Mononuclear cell (primary cell): ENCODE results near the gene SMPD2. TPM values are rescaled to one million over a fixed set of nuclear protein-coding genes. Genes with fewer than 3 reads are reported as not detected.

Source experiments
- H3K27me3 ChIP-seq: 2 replicates; pipeline ENCODE4 v1.6.0; 2011; ENCODE audit warnings: low read length, control low read depth; ENCODE audit not compliant: insufficient read depth
- H3K4me1 ChIP-seq: 2 replicates; pipeline ENCODE4 v1.5.1; 2011; ENCODE audit warnings: mild to moderate bottlenecking, low read length, control low read depth; ENCODE audit not compliant: insufficient read depth
- H3K4me3 ChIP-seq: 2 replicates; pipeline ENCODE4 v1.5.1; 2011; ENCODE audit warnings: mild to moderate bottlenecking, low read length, moderate library complexity
- H3K9me3 ChIP-seq: 2 replicates; pipeline ENCODE4 v1.5.1; 2011; ENCODE audit warnings: low read depth, mild to moderate bottlenecking, control low read depth, low read length
- total RNA-seq: library from RNA; depleted of rRNA; stranded (reverse); fragments of >200 nt; gene quantifications from one replicate; pipeline ENCODE4 v1.2.3, GENCODE V29; 2012

Gene SMPD2
- total RNA-seq, 1 donor: 22.5 TPM

DNA sequence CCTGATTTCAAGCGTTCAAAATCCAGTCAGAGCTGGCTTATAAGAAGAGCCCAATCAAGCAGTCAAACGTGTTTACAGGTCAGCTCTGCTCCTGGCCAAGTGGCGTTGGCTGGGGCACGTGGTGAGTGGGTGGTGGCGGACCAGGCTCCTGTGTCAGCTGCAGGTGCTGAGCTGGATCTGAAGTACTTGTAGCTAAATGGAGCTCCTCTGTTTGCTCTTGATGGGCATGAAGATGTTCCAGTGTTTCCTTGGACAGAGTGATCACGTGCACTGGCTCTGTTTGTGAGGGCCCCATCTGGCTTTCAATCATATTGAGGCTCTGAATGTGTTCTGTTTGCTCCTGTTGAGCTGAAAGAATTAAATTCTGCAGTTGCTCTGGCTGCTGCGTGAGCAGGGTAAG, 25.2 kb downstream of the SMPD2 start:
- no peaks in the 10 kb centered on the region for H3K27me3 ChIP-seq
- no peaks in the 10 kb centered on the region for H3K4me1 ChIP-seq
- H3K9me3 ChIP-seq: no peaks in the 10 kb centered on the region

DNA sequence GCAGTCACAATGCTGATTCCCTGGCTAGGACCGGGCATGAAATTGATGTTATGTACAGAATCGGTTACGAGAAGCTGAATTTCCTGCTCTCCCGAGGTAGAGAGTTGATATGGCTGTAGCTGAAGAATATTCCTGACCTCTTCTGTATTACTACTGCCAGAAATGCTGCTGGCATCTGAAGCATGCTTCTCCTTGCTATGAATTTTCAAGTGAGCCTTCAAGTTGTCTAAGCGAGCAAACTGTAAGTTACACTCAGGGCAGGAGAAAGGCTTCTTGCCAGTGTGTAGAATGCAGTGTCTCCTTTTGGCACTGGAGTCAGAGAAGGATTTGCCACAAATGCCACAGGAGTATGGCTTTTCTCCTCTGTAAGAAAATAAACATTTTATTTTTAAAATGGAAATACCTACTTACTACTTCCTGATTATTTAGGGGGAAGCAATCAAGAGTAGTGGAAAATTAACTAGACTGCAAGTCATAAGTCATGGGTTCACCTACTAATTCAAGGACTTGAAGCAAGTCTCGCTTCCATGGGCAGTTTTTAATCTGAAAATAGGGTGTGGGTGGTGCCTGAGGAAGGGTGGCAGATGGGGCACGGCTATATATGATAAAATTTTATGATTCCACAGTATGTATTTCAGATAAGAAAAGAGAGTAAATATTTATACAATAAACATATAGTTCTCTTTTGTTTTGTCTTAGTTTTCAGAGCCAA, 25.8 kb downstream of the SMPD2 start:
- Histone ChIP-seq H3K4me3 (no peak overlapping the region), H3K9me3 (no peaks in the 10 kb centered on the region), H3K27me3 (no peaks in the 10 kb centered on the region), H3K4me1 (no peaks in the 10 kb centered on the region)

More for the DNA sequence above, 25.2 kb downstream of the SMPD2 start:
- H3K4me3 ChIP-seq: no peak overlapping the region

DNA sequence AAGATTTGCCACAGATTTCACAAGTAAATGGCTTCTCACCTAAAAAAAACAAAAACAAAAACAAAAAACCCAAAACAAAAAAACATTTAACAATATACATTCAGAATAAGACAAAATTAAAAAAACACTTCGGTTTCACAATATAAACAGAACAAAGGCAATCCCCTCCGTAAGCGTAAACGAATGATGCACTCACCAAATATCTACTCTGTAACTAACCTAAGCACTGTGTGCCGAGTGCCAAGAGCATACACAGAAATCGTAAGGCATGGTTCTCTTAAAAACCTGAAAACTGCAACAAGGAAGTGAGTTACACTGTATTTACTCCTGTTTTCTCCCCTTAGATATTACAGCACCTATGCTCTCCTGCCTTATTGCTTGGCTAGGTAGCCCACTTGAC, 27.2 kb downstream of the SMPD2 start:
- Histone ChIP-seq H3K4me1 (peaks cover 11% of the 10 kb centered on the region), H3K27me3 (no peaks in the 10 kb centered on the region), H3K4me3 (no peak overlapping the region), H3K9me3 (no peaks in the 10 kb centered on the region)

DNA sequence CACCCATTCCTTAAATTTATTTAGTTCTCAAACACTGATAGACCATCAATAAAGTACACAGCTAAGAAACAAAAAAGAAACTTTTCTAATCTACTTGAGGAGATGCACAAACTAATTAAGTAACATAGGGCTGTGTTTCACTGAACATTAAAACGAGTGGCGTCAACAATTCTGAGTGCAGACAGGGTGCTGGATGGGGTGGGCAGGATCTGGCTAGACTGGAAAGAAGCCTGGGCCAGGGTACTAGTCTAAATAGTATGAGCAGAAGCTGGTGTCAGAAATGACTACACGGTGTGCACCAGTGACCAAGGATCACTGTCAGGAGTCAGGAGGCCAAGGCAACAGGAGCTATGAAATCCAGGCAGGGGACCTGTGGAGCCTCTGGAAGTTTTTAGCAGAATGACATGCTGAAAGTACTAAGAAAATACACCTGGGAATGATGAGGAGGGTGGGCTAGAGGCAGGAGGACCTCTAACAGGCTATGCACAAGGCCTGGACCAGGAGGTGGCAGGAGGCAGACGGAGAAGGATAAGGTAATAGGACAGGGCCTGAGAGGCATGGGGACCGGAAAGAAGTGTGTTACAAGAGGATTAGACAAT, 29.2 kb downstream of the SMPD2 start:
- Histone ChIP-seq H3K9me3 (no peaks in the 10 kb centered on the region), H3K4me1 (peaks cover 17% of the 10 kb centered on the region), H3K4me3 (no peak overlapping the region)

DNA sequence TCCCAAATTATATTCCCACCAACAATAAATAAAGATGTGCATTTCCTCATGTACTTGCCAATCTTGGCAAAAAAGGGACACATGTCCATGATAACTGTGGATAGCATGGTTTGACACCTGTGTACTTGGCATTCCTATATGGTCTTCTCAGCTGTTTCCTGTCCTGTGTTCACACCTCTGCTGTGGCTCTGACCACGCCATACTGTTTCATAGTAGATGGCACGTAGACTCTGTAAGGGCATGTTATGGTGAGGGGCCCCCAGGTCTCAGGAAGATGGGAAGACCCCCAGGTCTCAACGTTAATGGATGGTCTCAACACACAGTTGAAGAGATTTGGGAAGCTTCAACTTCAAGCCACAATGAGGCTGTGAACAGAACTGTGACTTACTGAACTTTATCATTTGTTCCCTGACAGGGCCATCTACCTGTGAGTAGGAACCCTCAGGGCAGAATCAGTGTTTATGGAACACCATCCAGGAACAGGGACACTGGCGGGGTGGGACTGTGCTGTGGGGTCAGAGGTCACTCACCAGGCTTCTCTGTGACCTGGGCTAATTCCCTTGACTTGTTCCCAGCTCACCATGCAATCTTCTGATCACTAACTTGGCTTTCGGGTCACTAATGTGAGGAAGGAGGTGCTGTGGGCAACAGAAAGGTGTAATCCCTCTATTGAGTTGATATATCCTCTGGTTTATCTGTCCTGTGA, 30.7 kb downstream of the SMPD2 start:
- Histone ChIP-seq H3K4me1 (peaks cover 20% of the 10 kb centered on the region), H3K27me3 (no peaks in the 10 kb centered on the region), H3K9me3 (no peaks in the 10 kb centered on the region), H3K4me3 (no peak overlapping the region)

More for the DNA sequence above, 29.2 kb downstream of the SMPD2 start:
- no peaks in the 10 kb centered on the region for H3K27me3 ChIP-seq

DNA sequence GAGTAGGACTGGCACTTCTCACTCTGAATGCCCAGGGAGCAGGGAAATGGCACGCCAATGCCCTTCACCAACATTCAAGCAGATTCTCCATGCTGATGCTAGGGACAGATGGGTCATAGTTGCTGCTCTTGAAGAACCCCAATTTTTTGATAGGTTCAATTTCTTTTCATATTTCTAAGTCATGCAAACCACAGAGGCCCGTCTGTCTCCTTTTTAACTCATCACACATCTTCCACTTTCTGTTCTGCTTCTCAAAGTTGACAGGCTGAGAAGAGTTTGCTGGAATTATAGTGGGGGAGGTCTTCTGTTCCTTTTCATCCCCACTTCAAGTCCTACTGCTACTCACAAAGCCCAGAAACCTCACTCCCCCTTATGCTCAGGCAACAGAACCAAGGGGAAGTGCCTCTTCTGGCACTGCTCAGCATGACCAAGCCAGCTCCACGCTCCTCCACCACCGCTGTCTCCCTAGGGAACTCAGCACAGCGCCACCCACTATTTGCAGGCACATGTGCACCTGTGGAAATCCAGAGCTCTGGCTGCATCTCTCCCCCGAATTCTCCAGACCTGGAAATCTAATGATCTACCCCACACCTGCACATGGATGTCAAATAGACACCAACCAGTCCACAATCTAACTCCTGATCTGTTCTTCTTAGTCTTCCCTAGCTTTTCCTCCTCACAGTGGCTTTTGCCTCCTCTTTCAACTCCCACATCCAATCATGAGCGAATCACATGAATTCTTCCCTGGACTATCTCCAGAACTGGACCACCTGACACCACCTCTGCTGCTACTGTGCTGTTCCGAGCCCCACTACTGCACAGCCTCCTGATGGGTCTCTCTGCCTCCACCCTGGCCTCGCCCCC, 31.8 kb downstream of the SMPD2 start:
- Histone ChIP-seq H3K27me3 (no peaks in the 10 kb centered on the region), H3K4me1 (peaks cover 29% of the 10 kb centered on the region), H3K9me3 (no peaks in the 10 kb centered on the region), H3K4me3 (no peak overlapping the region)

DNA sequence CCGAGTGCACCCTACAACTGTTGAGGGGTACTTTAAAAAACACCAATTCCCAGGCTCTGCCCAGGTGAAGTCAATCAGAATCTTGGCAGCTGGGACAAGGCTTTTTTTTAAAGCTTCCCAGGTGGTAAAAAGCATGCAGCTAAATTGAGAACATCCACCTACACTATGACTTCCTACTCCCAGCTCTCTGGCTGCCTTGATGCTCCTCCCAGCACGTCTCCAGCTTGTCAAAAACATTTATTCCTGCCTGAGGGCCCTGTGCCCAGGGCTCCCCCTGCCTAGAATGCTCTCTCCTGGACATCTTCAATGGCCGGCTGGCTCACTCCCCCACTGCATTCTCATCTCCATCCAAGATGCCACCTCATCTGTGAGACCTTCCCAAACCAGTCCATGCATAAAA, 32.6 kb downstream of the SMPD2 start:
- H3K27me3 ChIP-seq: no peaks in the 10 kb centered on the region
- peaks cover 37% of the 10 kb centered on the region for H3K4me1 ChIP-seq
- no peak overlapping the region for H3K4me3 ChIP-seq
- no peaks in the 10 kb centered on the region for H3K9me3 ChIP-seq

DNA sequence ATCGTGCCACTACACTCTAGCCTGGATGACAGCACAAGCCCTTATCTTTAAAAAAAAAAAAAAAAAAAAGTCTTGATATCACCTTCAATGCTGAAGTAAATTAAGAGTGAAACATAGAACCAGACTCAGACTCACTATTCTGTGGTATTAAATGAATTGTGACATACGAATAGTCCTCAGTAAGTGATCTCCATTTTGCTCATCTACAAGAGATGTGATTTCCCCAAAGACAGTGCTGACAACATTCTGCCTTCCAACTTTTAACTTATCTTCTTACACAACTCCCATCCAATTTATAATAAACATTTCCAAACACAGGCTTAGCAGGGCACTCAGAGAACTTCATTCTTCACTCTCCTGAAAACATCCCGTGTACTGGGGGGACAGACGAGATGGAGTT, 34.5 kb downstream of the SMPD2 start:
- H3K4me1 ChIP-seq: peaks cover 55% of the 10 kb centered on the region
- H3K9me3 ChIP-seq: no peaks in the 10 kb centered on the region

DNA sequence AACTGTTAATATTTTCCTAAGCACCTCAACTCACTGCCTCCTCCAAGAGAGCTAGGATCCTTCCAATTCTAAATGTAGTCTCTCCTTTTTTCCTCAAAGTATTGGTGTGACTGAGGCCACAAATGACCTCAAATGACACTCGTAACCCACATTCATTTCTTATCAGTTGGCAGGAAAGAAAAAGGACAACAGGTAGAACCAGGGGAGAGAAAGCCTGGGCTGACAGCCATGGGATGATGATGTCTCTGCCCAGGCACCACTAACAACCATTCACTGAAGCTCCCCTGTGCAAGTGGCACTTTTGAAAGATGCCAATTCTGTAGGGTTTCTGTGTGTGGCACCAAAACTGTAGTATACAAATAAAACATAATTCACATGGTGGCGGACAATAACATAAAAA, 35.1 kb downstream of the SMPD2 start:
- no peaks in the 10 kb centered on the region for H3K9me3 ChIP-seq
- H3K4me3 ChIP-seq: no peak overlapping the region
- peaks cover 61% of the 10 kb centered on the region for H3K4me1 ChIP-seq

More for the DNA sequence above, 34.5 kb downstream of the SMPD2 start:
- Histone ChIP-seq H3K4me3 (no peak overlapping the region), H3K27me3 (no peaks in the 10 kb centered on the region)

DNA sequence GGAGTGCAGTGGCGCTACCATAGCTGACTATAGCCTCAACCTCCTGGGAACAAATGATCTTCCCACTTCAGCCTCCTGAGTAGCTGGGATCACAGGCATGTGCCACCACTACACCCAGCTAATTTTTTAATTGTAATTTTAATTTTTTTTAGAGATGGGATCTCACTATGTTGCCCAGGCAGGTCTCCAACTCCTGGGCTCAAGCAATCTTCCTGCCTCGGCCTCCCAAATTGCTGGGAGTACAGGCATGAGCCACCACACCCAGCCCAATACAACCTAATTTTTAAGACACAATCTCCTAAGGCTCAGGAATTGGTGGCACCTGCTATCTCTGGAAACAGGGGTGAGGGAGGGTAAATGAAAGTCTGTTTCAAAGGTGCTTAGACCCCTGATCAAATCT, 36.7 kb downstream of the SMPD2 start:
- peaks cover 71% of the 10 kb centered on the region for H3K4me1 ChIP-seq
- no peaks in the 10 kb centered on the region for H3K27me3 ChIP-seq
- H3K9me3 ChIP-seq: no peaks in the 10 kb centered on the region
- no peak overlapping the region for H3K4me3 ChIP-seq

More for the DNA sequence above, 35.1 kb downstream of the SMPD2 start:
- H3K27me3 ChIP-seq: no peaks in the 10 kb centered on the region

DNA sequence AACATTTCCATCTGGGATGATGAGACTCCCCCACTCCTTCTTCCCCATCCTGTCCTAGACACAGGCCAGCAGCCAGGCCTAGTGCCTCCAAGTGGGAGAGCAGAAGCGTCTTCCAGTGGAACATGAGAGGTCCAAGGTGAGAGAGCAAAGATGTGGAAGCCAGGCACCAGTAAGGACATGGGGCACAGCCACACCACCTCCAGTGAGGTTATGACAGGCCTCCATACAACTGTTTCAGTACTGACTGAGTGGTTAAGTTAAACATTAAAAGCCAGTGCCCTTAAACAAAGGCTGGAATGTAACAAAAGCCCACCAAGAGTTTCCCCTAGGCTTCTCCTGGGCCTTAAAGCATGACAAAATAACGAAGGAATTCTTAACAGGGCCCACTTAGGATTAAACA, 37.2 kb downstream of the SMPD2 start:
- no peaks in the 10 kb centered on the region for H3K9me3 ChIP-seq
- H3K4me1 ChIP-seq: peaks cover 70% of the 10 kb centered on the region
- no peak overlapping the region for H3K4me3 ChIP-seq
- no peaks in the 10 kb centered on the region for H3K27me3 ChIP-seq

DNA sequence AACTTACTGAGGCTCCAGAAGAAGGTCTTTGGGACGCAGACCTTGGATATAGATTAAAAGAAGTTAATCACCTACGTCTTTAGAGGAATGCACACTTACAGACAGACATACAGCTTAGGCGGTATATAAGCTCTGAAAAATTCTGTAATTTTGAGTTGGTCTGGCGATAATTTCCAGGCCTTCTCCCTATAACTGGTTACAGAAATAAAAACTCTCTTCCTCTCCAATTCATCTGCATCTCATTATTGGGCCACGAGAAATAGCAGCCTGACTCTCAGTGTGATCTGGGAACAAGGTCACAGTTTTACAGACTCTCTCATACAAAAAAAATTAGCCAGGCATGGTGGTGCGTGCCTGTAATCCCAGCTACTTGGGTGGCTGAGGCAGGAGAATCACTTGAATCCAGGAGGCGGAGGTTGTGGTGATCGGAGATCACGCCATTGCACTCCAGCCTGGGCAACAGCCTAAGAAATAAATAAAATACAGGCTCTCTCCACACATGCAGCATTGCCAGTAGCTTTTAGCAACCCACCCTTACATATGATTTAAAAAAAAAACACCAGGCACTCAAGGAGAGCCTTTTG, 37.8 kb downstream of the SMPD2 start:
- H3K27me3 ChIP-seq: no peaks in the 10 kb centered on the region
- H3K4me1 ChIP-seq: peaks cover 65% of the 10 kb centered on the region
- H3K4me3 ChIP-seq: no peak overlapping the region
- no peaks in the 10 kb centered on the region for H3K9me3 ChIP-seq

DNA sequence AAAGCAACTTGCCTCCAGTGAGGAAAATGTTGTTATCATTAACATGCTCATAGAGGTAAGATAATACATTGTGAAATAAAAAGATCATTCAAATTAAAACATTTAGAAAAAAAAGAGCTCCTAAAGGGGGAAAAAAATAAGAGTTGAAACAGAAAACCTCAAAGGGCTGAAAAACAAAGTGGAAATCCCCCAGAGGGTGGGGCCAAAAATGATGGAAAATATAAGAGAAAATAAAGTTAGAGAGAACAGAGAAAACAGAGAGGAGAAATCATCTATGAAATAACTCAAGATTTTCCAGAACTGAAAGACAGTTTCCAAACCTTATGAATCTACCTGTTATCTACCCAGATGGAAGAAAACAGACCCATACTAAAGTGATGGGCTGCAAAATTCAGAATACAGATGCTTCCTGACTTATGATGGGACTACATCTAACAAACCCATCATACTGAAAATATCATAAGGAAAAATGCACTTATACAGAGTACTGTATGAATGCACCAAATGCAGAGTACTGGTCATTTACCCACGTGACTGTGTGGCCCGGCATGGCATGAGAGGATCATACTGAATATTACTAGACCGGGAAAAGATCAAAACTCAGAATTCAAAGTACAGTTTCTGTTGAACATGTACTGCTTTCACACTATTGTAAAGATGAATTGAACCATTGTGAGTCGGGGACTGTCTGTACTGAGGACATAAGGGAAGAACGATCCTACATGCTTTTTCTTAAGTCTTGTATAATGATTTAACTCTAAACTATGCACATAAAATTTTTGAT, 38.5 kb downstream of the SMPD2 start:
- Histone ChIP-seq H3K9me3 (no peaks in the 10 kb centered on the region), H3K4me3 (no peak overlapping the region), H3K27me3 (no peaks in the 10 kb centered on the region), H3K4me1 (peaks cover 70% of the 10 kb centered on the region)

DNA sequence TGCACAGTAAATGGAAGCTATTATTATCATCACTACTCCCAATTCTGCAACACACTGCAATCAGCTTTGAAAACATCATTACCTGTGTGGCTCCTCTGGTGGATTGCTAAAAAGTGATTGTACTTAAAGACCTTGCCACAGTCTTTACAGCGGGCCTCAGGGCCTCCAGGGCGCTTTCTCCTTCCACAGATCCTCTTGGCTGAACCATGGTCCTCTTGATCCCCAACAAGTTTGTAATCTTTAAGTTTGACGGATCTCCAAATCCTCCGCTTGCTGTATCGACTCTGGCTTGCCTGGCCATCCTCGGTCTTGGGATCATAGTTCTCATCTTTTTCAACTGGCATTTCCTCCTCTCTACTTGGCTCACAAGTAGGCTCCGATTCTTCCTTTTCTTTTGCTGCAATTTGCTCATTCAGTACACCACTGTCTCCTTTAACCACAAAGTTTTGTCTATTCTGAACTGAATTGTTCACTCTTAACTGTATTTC, 40.5 kb downstream of the SMPD2 start:
- no peaks in the 10 kb centered on the region for H3K27me3 ChIP-seq
- H3K9me3 ChIP-seq: no peaks in the 10 kb centered on the region
- no peak overlapping the region for H3K4me3 ChIP-seq
- H3K4me1 ChIP-seq: peaks cover 67% of the 10 kb centered on the region
